Neural cell (in vitro differentiated cells): ENCODE data around the gene SMIM10L2A. TPM values are rescaled to one million over a fixed set of nuclear protein-coding genes. Genes with fewer than 3 reads are reported as not detected.

Source experiments
- H2AFZ ChIP-seq: fragments of 200-600, 300-800 bp; sonication (generic), shearing (Covaris generic); 2 replicates; pipeline ENCODE4 v1.6.0; 2014; ENCODE audit warnings: low read depth, mild to moderate bottlenecking, antibody characterized with exemption, low read length, moderate library complexity
- H3F3A ChIP-seq: fragments of 200-600 bp; shearing (Covaris generic); 2 replicates; pipeline ENCODE4 v1.6.1; 2016; ENCODE audit warnings: mild to moderate bottlenecking, moderate library complexity, mixed read lengths, antibody characterized with exemption, low read length; ENCODE audit not compliant: insufficient read depth, poor library complexity, severe bottlenecking
- H3K27ac ChIP-seq: fragments of 200-600, 300-800 bp; sonication (generic), shearing (Covaris generic); 2 replicates; pipeline ENCODE4 v1.5.1; 2014; ENCODE audit warnings: mild to moderate bottlenecking, low read length, moderate library complexity
- H3K27me3 ChIP-seq: fragments of 300-800, 200-600 bp; sonication (generic), shearing (Covaris generic); 2 replicates; pipeline ENCODE4 v1.6.0; 2014; ENCODE audit warnings: mild to moderate bottlenecking, low read depth, low read length, moderate library complexity; ENCODE audit not compliant: insufficient read depth
- H3K36me3 ChIP-seq: fragments of 300-800, 200-600 bp; sonication (generic), shearing (Covaris generic); 2 replicates; pipeline ENCODE4 v1.5.1; 2014; ENCODE audit warnings: mild to moderate bottlenecking, antibody characterized with exemption, low read length, moderate library complexity; ENCODE audit not compliant: insufficient read depth
- H3K4me2 ChIP-seq: fragments of 300-800, 200-600 bp; sonication (generic), shearing (Covaris generic); 2 replicates; pipeline ENCODE4 v1.6.0; 2014; ENCODE audit warnings: mild to moderate bottlenecking, low read length
- H3K4me3 ChIP-seq: fragments of 300-800, 200-600 bp; sonication (generic), shearing (Covaris generic); 2 replicates; pipeline ENCODE4 v1.5.1; 2014; ENCODE audit warnings: mild to moderate bottlenecking, low read length, moderate library complexity
- H3K79me2 ChIP-seq: fragments of 200-600 bp; shearing (Covaris generic); replicated peaks from 2 replicates; pipeline ENCODE4 v1.6.0; 2014; ENCODE audit warnings: mild to moderate bottlenecking, low read length, moderate library complexity; ENCODE audit not compliant: insufficient read depth
- H3K9ac ChIP-seq: fragments of 300-800, 200-600 bp; sonication (generic), shearing (Covaris generic); 2 replicates; pipeline ENCODE4 v1.6.1; 2016; ENCODE audit warnings: mild to moderate bottlenecking, low read length, mixed read lengths
- H3K9me2 ChIP-seq: fragments of 200-600 bp; shearing (Covaris generic); 2 replicates; pipeline ENCODE4 v1.6.1; 2016; ENCODE audit warnings: mild to moderate bottlenecking, low read length, mixed read lengths; ENCODE audit not compliant: insufficient read depth
- H3K9me3 ChIP-seq: fragments of 200-600, 300-800 bp; sonication (generic), shearing (Covaris generic); 2 replicates; pipeline ENCODE4 v1.6.1; 2016; ENCODE audit warnings: mild to moderate bottlenecking, mixed run types, low read length, moderate library complexity, mixed read lengths
- H4K20me1 ChIP-seq: fragments of 200-600 bp; shearing (Covaris generic); 2 replicates; pipeline ENCODE4 v1.6.1; 2016; ENCODE audit warnings: mild to moderate bottlenecking, mixed run types; ENCODE audit not compliant: insufficient read depth
- CTCF ChIP-seq: fragments of 450-650 bp; IDR thresholded peaks from 2 replicates; pipeline ENCODE4 v1.5.1; 2014; ENCODE audit warnings: antibody characterized with exemption, mild to moderate bottlenecking, moderate library complexity; ENCODE audit not compliant: poor library complexity, severe bottlenecking
- EP300 ChIP-seq: fragments of 450-650 bp; conservative IDR thresholded peaks from 2 replicates; pipeline ENCODE4 v1.6.1; 2014; ENCODE audit warnings: antibody characterized with exemption, mild to moderate bottlenecking, moderate library complexity; ENCODE audit not compliant: poor library complexity, severe bottlenecking
- EZH2 ChIP-seq: fragments of 200-600, 300-800 bp; shearing (Covaris generic), sonication (generic); IDR thresholded peaks from 2 replicates; pipeline ENCODE4 v1.6.1; 2014; ENCODE audit warnings: antibody characterized with exemption, low read length, borderline replicate concordance, mild to moderate bottlenecking; ENCODE audit not compliant: insufficient read depth, poor library complexity, severe bottlenecking
- MXI1 ChIP-seq: fragments of 450-650 bp; conservative IDR thresholded peaks from 2 replicates; pipeline ENCODE4 v1.6.1; 2014; ENCODE audit warnings: antibody characterized with exemption, mild to moderate bottlenecking; ENCODE audit not compliant: poor library complexity, severe bottlenecking
- POLR2AphosphoS5 ChIP-seq: IDR thresholded peaks from 2 replicates; pipeline ENCODE4 v1.6.1; 2012
- RAD21 ChIP-seq: fragments of 450-650 bp; conservative IDR thresholded peaks from 2 replicates; pipeline ENCODE4 v1.6.1; 2014; ENCODE audit warnings: antibody characterized with exemption, mild to moderate bottlenecking, moderate library complexity
- REST ChIP-seq: IDR thresholded peaks from 2 replicates; pipeline ENCODE4 v1.6.1; 2012; ENCODE audit warnings: borderline replicate concordance
- SMC3 ChIP-seq: fragments of 450-650 bp; conservative IDR thresholded peaks from 2 replicates; pipeline ENCODE4 v1.6.1; 2014; ENCODE audit warnings: antibody characterized with exemption, mild to moderate bottlenecking, moderate library complexity; ENCODE audit not compliant: poor library complexity
- TAF1 ChIP-seq: IDR thresholded peaks from 2 replicates; pipeline ENCODE4 v1.6.1; 2012; ENCODE audit warnings: low read depth
- polyA plus RNA-seq: library from polyadenylated mRNA; depleted of rRNA; stranded (reverse); fragments of >200 nt; gene quantifications from 2 replicates; pipeline ENCODE4 v1.2.3, GENCODE V29; 2014

The SMIM10L2A gene
- polyA plus RNA-seq, 1 donor from 2014 or later, result 5.4 TPM

- TF ChIP-seq EP300 (no peak), REST (no peak), EZH2 (no peak), RAD21 (no peak), TAF1 (no peak), POLR2AphosphoS5 (no peak), MXI1 (no peak), SMC3 (no peak), CTCF (no peak)
- no peak overlapping the region for H3K4me2 ChIP-seq
- no peaks in the 10 kb centered on the region for H3K9me3 ChIP-seq
- H3K27me3 ChIP-seq, result no peaks in the 10 kb centered on the region
- no peak overlapping the region for H3K9ac ChIP-seq
- H3K27ac ChIP-seq, result no peak overlapping the region
- no peak overlapping the region for H3K4me3 ChIP-seq
- no peak overlapping the region for H2AFZ ChIP-seq
- no peaks in the 10 kb centered on the region for H3K9me2 ChIP-seq
- no peaks in the 10 kb centered on the region for H3K36me3 ChIP-seq
- no peaks in the 10 kb centered on the region for H3F3A ChIP-seq
- no peaks in the 10 kb centered on the region for H4K20me1 ChIP-seq
- H3K79me2 ChIP-seq, result no peaks in the 10 kb centered on the region
Measured at GRCh38 chrX:135463937-135464336, 42.2 kb downstream of the SMIM10L2A start.

GRCh38 chrX:135476378-135476777 lies 54.6 kb downstream of the SMIM10L2A start:
- Histone ChIP-seq H3K27ac (no peak overlapping the region), H3K36me3 (no peaks in the 10 kb centered on the region), H3K27me3 (no peaks in the 10 kb centered on the region), H3K9me2 (no peaks in the 10 kb centered on the region), H4K20me1 (no peaks in the 10 kb centered on the region), H3F3A (no peaks in the 10 kb centered on the region), H3K4me3 (no peak overlapping the region), H3K9ac (no peak overlapping the region), H3K4me2 (no peak overlapping the region), H3K9me3 (no peaks in the 10 kb centered on the region), H2AFZ (no peak overlapping the region), H3K79me2 (no peaks in the 10 kb centered on the region)
- TF ChIP-seq RAD21 (no peak), TAF1 (no peak), SMC3 (no peak), REST (no peak), EZH2 (no peak), MXI1 (no peak), POLR2AphosphoS5 (no peak), EP300 (no peak), CTCF (no peak)
